GM23338 (cell line): ENCODE results near the gene WDR1.

Source experiments
- CREB1 ChIP-seq: fragments of 250-450 bp; sonication (Bioruptor Pico); IDR thresholded peaks from 2 replicates; pipeline ENCODE4 v1.5.0; 2020; ENCODE audit warnings: low read depth, mild to moderate bottlenecking, moderate library complexity
- CTCF ChIP-seq, 2 experiments: fragments of 200-600 bp in 1 of 2; sonication (generic) in 1 of 2; conservative IDR thresholded peaks; 2 replicates each; pipeline versions ENCODE4 v1.5.1 to v1.6.1; 2016 to 2017; ENCODE audit warnings: antibody characterized with exemption in 2 of 2, low read depth in 2 of 2, mild to moderate bottlenecking in 2 of 2, moderate library complexity in 1 of 2
- EZH2 ChIP-seq: fragments of 200-600 bp; sonication (generic); IDR thresholded peaks from one replicate; pipeline ENCODE4 v1.8.0; 2017; ENCODE audit warnings: antibody characterized with exemption, mild to moderate bottlenecking, low read depth; ENCODE audit not compliant: unreplicated experiment
- EZH2phosphoT487 ChIP-seq: fragments of 200-600 bp; sonication (generic); IDR thresholded peaks from one replicate; pipeline ENCODE4 v1.8.1; 2018; ENCODE audit warnings: antibody characterized with exemption; ENCODE audit not compliant: unreplicated experiment
- JUNB ChIP-seq: IDR thresholded peaks from one replicate; pipeline ENCODE4 v1.6.1; 2016; ENCODE audit warnings: antibody characterized with exemption; ENCODE audit not compliant: unreplicated experiment
- POLR2AphosphoS5 ChIP-seq: IDR thresholded peaks from 2 replicates; pipeline ENCODE4 v1.6.1; 2016; ENCODE audit warnings: antibody characterized with exemption, low read depth
- REST ChIP-seq: IDR thresholded peaks from one replicate; pipeline ENCODE4 v1.6.1; 2018; ENCODE audit warnings: antibody characterized with exemption; ENCODE audit not compliant: unreplicated experiment

GRCh38 chr4:10082459-10083272 lies 33.9 kb downstream of the WDR1 start:
- no peak for TF ChIP-seq POLR2AphosphoS5
- no peak for TF ChIP-seq EZH2
- no peak for TF ChIP-seq EZH2phosphoT487
- no peak for TF ChIP-seq CTCF (conservative IDR thresholded peaks at IDR 0.05; ENCODE audit: low read depth in 2 of 2)
- TF ChIP-seq REST: no peak
- TF ChIP-seq CREB1: no peak
- TF ChIP-seq JUNB: no peak
